ENCODE measurements around the gene INTS14.
"Not testable (repeated sequence)": the region's sequence is repeated elsewhere in the genome, so short reads cannot be mapped to it uniquely, and the experiment has no call there.

INTS14 gene

GRCh38 chr15:65630760-65631159, 19.8 kb upstream of the INTS14 start:
- DNase-seq = no peak

GRCh38 chr15:65629548-65629947, 18.6 kb upstream of the INTS14 start:
- DNase-seq = no peak

DNA sequence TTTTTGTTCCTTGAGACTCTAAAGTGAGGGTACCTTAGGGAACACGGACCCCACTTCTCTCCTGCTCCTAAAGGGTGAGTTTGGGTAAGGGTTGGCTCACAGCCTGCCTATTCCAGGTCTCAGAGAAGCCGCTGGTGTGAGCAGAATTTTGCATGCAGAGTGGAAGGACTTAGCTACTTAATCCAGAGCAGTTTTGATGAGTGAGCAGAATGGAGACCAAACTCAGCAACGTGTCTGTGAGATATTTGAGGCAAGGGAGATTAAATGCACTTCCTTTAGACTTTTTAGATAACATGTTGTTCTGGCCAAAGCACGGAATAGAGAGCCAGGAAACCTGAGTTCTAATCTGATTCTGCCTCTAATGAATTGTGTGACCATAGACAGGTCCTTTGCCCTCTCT, 15.9 kb upstream of the INTS14 start:
- DNase-seq = no peak

DNA sequence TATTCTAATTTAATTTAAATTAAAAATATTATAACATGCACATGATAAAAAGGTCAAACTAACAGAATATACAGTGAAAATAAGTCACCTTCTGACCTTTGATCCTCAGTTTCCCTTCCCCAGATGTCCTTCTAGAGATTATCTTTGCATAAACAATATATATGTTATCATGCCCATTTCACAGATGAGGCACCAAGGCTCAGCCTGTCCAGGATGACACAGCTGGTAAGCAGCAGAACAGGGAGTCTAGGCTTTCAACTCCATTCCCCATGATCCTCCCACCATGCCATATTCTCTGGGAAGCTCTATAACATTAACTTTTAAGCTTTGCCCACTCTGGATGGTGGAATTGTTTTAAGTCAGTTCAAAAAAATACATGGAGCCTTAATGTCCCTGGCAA, 12.2 kb upstream of the INTS14 start:
- no peak for DNase-seq

DNA sequence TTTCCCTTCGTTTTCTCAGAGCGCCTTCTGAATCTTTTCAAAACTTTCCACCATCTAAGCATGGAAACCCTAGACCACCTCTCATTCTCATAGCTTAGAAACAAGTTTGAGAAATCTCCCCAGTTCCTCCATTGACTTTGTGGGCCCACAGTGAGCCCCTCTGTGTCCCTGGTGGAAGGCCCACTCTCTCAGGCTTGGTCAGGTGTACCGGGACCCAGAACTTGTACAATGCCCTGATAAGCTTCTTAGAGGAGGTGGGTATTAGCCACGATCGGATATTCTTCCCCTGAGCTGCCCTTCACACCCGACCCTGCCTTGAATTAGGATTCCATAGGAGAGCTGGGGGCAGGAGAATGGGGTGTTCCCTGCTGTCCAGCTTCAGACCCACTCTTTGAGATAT, 10.7 kb upstream of the INTS14 start, which contains the start of gene SLC24A1:
TSS of gene SLC24A1 (plus strand) at position 301 of the 400 bp plus-strand sequence. CDS start 2,143 bp downstream, outside the sequence.
- no peak for DNase-seq

- DNase-seq = no peak
These were observed 9.9 kb upstream of the INTS14 start for GRCh38 chr15:65620833-65621232.

DNA sequence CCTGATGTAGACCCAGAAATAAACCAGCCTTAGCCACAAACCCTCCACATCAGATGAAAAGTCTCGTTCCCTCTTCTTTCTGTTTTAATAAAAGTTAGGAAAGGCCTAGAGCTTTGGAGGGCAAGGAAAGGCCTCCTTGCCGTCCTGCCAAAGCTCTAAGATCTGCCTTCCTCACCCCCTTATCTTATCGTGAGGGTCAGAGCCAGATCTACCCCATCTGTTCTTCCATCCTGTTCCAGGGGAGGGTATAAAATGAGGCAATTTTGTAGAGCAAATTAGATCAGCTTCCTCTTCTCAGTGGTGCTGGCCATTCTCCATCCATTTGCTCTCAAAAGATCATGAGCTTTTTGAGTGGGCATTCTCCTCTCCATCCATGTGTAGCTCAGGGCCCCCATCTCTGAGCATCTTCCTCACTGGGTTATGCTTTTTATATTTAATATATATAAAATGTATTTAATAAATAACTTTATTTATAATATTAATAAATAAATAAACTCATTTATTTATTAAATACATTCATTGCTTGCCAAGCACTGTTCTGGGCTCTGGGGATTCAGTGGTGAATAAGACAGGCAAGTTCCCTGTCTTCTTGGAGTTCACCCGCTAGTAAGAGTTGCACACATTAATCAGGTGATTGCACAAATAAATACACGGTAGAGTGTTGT, 8.8 kb upstream of the INTS14 start:
- DNase-seq = no peak

GRCh38 chr15:65618560-65619109, 7.7 kb upstream of the INTS14 start:
- DNase-seq = no peak

DNA sequence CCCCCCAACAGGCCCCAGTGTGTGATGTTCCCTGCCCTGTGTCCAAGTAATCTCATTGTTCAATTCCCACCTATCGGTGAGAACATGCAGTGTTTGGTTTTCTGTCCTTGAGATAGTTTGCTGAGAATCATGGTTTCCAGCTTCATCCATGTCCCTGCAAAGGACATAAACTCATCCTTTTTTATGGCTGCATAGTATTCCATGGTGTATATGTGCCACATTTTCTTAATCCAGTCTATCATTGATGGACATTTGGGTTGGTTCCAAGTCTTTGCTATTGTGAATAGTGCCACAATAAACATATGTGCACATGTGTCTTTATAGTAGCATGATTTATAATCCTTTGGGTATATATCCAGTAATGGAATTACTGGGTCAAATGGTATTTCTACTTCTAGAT, 5.0 kb upstream of the INTS14 start:
- not testable (repeated sequence) for DNase-seq

DNA sequence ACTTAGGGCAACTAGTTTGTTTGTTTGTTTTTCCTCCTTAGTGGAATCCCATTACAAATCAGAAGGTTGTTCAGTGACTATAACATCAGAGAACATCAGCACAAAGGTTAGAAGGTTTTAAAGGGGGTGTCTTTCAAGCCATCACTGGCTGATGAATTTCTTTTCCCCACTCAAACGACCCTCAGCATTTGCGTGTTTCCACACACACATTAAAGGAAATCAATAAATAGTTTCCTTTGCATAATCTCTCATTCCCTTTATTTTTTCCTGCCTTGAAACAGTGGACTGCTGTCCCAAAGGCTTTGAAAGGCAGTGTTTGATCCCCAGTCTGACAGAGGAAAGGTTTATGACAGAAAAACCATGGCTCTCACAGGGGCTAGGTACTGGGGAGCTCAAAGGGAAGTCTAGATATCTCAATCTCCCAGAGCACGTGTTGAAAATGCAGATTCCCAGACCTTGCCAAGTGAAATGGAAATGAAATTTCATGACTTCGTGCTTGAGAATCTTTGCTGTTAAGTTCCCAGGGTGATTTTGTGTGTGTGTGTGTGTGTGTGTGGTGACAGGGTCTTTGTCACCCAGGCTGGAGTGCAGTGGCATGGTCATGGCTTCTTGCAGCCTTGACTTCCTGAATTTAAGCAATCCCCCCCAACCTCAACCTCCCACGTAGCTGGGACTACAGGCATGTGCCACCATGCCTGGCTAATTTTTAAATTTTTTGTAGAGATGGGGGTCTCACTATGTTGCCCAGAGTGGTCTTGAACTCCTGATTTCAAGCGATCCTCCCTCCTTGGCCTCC, 2.2 kb upstream of the INTS14 start:
- DNase-seq = peak; percentile 3

DNA sequence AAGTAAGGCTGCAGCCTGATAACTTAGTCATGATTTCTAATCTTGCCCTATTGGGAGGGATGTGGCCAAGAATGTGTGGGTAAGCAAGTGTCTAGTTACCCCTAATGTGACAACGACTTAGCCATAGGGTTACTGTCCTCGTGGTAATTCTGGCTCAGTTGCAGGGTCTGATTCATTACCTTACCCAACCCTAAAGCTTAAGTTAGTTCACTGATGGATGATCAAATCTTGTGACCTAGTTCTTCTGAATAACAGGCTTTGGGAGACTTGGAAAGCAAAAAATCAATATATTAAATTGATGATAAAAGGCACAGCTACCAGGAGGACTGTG, 1.6 kb upstream of the INTS14 start:
- no peak for DNase-seq

GRCh38 chr15:65611888-65612615, 1.1 kb upstream of the INTS14 start:
- peak; percentile 2 for DNase-seq

DNA sequence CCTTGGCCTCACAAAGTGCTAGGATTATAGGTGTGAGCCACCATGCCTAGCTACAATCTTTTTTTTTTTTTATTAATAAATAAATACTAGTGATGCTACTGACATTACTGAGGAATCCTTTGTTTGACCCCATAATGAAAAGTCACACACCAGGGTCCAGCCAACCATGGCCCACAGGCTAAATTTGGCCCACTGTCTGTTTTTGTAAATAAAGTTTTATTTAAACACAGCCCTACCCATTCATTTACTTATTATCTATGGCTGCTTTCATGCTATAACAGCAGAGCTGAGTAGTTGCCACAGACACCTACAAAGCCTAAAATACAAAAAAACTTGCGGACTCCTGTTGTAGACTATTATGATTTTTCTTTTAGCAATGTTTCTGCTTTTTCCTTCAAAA, 7.4 kb downstream of the INTS14 start:
- no peak for DNase-seq

DNA sequence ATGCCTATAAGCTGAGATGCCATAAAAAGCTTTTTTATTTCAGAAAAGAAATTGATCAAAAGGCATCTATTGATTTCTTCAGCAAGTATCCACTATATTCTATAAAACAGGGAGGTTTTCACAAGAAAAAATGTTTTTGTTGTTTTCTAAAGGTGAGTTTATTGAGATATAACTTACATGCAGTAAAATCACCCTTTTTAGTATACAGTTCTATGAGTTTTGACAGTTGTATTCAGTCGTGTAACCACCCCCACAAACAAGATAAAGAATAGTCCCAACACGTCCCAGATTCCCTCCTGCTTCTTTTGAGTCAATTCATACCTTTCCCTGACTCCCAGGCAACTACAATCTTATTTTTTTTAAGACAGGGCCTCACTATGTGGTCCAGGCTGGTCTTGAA, 7.8 kb downstream of the INTS14 start:
- DNase-seq = no peak

GRCh38 chr15:65599677-65600076, 11.3 kb downstream of the INTS14 start:
- DNase-seq = no peak

GRCh38 chr15:65598468-65598867, 12.5 kb downstream of the INTS14 start:
- no peak for DNase-seq

- no peak for DNase-seq
These were observed 15.0 kb downstream of the INTS14 start for GRCh38 chr15:65595960-65596359.

DNA sequence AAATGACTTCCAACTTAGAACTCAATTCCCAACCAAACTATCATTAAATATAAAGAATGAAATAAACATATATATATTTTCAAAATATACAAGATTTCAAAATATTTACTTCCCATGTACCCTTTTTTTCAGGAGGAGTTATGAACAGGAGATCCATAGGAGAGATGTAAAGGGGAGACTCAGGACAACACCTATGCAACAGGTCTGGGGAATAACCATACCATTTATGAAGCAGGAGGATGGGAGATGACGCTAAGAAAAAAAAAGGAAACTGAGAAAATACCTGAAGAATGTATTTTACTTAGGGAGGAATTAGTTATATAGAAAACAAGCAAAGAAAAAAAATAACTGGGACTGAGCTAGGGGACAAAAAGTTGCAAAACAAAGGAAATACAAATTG, 23.8 kb downstream of the INTS14 start:
- no peak for DNase-seq

GRCh38 chr15:65584241-65584640, 26.7 kb downstream of the INTS14 start:
- DNase-seq = no peak

- peak; percentile 7 for DNase-seq
These were observed 27.2 kb downstream of the INTS14 start for GRCh38 chr15:65583701-65584100.

DNA sequence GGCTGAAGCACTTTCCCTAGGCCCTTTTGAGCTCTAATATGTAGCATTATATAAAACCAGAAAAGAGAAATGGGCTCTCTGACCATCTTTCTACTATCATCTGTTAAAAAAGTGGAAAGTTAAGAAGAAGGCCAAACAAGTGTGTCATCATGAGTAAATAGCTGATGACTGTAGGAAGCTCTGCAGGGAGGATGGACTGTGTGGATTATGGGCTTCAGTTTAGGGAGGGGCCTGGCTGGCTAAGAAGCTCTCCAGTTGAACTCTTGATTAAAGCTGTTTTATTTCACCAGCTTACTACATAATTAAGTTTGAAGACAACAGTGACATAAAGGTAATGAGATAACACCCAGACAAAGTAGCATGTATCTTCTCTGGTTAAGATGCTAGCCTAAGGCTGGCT, 30.6 kb downstream of the INTS14 start:
- no peak for DNase-seq

- no peak for DNase-seq
These were observed 31.2 kb downstream of the INTS14 start for GRCh38 chr15:65579762-65580161.

GRCh38 chr15:65578904-65579728, 31.8 kb downstream of the INTS14 start:
- peak; percentile 3 for DNase-seq
